Activated naive CD4-positive, alpha-beta T cell treated with anti-CD3 and anti-CD28 coated beads, Interleukin-2, amount 50 U/mL, for 24 hours (primary cell): Measurements from ENCODE around the gene MSGN1.

Experiments
- H3K27ac Mint-ChIP-seq: one replicate; pipeline ENCODE4 v1.8.0; 2021; ENCODE audit warnings: mild to moderate bottlenecking, mixed read lengths
- H3K27me3 Mint-ChIP-seq: one replicate; pipeline ENCODE4 v1.8.0; 2021; ENCODE audit warnings: mixed read lengths
- H3K36me3 Mint-ChIP-seq: one replicate; pipeline ENCODE4 v1.8.0; 2021; ENCODE audit warnings: mixed read lengths
- H3K4me1 Mint-ChIP-seq: one replicate; pipeline ENCODE4 v1.8.0; 2021; ENCODE audit warnings: mixed read lengths
- H3K4me3 Mint-ChIP-seq: one replicate; pipeline ENCODE4 v1.8.0; 2021; ENCODE audit warnings: mild to moderate bottlenecking, mixed read lengths
- H3K9me3 Mint-ChIP-seq: one replicate; pipeline ENCODE4 v1.8.0; 2021; ENCODE audit warnings: mixed read lengths

Gene MSGN1

GRCh38 chr2:17853799-17854198 lies 37.5 kb downstream of the MSGN1 start:
- Mint-ChIP-seq H3K4me1 (no peaks in the 10 kb centered on the region), H3K36me3 (no peaks in the 10 kb centered on the region), H3K9me3 (no peaks in the 10 kb centered on the region), H3K27ac (no peak overlapping the region), H3K4me3 (no peak overlapping the region), H3K27me3 (peaks cover 16% of the 10 kb centered on the region)

- H3K27me3 Mint-ChIP-seq: peaks cover 26% of the 10 kb centered on the region
- H3K9me3 Mint-ChIP-seq: no peaks in the 10 kb centered on the region
- no peak overlapping the region for H3K27ac Mint-ChIP-seq
- H3K36me3 Mint-ChIP-seq: no peaks in the 10 kb centered on the region
- no peaks in the 10 kb centered on the region for H3K4me1 Mint-ChIP-seq
- H3K4me3 Mint-ChIP-seq: no peak overlapping the region
These were observed 40.8 kb downstream of the MSGN1 start for GRCh38 chr2:17857021-17857420.

DNA sequence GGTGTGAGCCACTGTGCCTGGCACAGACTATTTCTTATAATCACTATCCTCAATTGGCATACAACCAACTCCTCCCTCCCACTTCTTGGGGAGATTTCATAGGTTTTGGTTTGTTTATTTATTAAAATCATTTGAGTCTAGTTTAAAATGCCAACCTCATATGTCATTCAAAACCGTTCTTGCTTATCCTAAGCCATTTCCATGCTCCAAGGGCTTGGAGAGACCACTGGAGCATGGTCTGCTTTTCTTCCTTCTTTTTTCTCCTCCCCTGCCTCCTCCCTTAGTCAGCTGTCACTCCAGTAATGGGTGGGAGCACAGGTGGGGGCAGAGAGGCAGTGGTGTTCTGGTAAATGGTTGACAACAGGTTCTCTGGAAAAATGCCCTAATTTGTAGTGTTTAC lies 41.8 kb downstream of the MSGN1 start:
- no peaks in the 10 kb centered on the region for H3K36me3 Mint-ChIP-seq
- H3K9me3 Mint-ChIP-seq: no peaks in the 10 kb centered on the region
- H3K27me3 Mint-ChIP-seq: peaks cover 26% of the 10 kb centered on the region
- H3K4me1 Mint-ChIP-seq: no peaks in the 10 kb centered on the region
- no peak overlapping the region for H3K27ac Mint-ChIP-seq
- no peak overlapping the region for H3K4me3 Mint-ChIP-seq

- Mint-ChIP-seq H3K27ac (no peak overlapping the region), H3K4me1 (no peaks in the 10 kb centered on the region), H3K36me3 (no peaks in the 10 kb centered on the region), H3K27me3 (peaks cover 15% of the 10 kb centered on the region), H3K4me3 (no peak overlapping the region), H3K9me3 (peaks cover 5% of the 10 kb centered on the region)
These were observed 47.3 kb downstream of the MSGN1 start for GRCh38 chr2:17863539-17863938.

DNA sequence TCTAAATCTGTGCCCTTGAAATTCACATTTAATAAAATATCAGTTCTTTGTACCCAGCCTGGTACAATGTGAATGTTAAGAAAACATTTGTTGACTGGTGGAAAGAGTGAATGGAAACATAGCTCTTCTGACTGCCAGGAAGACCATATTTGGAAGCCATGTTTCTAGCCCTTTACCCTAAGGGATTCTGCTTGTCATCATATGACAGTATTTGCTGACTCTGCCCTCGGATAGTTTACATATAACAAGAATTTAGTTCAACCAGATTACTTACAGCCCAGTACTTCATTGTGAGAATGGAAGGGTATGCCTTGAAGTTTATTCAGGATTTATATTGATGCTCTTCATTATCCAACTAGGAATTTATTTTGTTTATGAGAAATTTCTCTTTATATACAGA lies 48.4 kb downstream of the MSGN1 start:
- Mint-ChIP-seq H3K4me1 (no peaks in the 10 kb centered on the region), H3K9me3 (peaks cover 5% of the 10 kb centered on the region), H3K4me3 (no peak overlapping the region), H3K27me3 (peaks cover 10% of the 10 kb centered on the region), H3K27ac (no peak overlapping the region), H3K36me3 (no peaks in the 10 kb centered on the region)

DNA sequence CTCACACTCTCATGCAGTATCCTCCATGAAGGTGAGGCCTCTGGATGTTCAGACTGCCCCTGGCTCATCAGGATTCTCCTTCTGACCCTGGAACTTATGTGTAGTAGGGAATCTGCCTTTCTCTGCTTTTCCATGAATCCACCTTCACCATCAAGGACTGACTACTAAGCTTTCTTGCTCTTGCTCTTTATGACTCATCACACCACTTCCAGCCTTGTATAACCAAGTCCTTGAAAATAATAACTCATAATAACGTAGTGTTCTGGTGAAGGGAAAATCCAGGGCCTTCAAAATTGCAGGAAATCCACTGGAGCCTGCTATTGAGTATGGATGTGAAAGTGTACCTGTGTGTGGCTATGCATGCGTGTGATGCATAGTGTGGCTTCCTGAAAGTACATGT lies 50.9 kb downstream of the MSGN1 start:
- no peak overlapping the region for H3K27ac Mint-ChIP-seq
- no peak overlapping the region for H3K4me3 Mint-ChIP-seq
- H3K27me3 Mint-ChIP-seq: peaks cover 3% of the 10 kb centered on the region
- H3K36me3 Mint-ChIP-seq: no peaks in the 10 kb centered on the region
- H3K4me1 Mint-ChIP-seq: no peaks in the 10 kb centered on the region
- H3K9me3 Mint-ChIP-seq: peaks cover 5% of the 10 kb centered on the region
